ENCODE data around the gene MYO1A. TPM values are rescaled to one million over a fixed set of nuclear protein-coding genes. Genes with fewer than 3 reads are reported as not detected.

The MYO1A gene
- total RNA-seq, 1 donor from 2014 or later: 0.27 TPM

DNA sequence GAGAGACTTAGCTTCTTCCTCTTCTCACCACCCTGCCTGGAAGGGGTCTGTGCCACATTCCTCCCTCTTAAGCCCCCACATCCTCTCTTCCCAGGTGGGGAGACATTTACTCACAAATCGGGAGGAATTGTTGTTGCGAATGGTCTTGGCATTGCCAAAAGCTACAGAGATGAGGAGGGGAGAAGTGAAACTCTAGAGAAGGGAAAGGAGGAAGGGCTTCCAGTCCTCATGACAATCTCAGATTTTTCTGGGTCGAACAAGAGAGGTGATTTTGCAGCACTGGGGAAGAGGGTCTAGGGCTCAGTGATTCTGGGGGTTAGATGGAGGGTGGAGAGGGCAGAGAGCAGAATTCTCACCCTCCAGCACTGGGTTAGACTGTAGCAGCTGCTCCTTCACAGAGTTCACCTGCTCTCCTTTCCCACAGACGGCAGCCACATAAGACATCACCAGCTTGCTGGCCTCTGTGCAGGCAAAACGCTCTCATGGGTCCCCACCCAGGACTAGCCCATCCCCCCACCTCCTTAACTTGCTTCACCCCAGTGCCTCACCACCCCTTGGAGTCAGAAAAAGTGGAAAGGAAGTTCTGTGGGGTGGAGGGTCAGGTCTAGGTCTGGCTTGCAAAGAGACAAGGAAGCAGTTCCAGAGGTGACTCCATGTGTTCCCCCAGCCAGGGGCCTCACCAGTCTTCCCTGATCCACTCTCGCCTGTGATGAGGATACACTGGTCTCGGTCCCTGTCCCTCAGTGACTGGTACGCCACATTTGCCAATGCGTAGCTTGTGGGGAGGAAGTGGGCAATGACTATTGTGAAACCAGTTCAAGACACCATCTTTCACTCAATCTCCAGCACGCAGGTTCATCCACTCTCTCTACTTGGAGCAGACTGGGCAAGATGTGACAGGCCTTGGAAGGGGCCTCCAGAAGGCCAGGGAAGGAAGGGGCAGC lies 2.7 kb downstream of the MYO1A start:
- no peaks in the 10 kb centered on the region for H3K4me1 Mint-ChIP-seq
- TF ChIP-seq, protein P1, sequence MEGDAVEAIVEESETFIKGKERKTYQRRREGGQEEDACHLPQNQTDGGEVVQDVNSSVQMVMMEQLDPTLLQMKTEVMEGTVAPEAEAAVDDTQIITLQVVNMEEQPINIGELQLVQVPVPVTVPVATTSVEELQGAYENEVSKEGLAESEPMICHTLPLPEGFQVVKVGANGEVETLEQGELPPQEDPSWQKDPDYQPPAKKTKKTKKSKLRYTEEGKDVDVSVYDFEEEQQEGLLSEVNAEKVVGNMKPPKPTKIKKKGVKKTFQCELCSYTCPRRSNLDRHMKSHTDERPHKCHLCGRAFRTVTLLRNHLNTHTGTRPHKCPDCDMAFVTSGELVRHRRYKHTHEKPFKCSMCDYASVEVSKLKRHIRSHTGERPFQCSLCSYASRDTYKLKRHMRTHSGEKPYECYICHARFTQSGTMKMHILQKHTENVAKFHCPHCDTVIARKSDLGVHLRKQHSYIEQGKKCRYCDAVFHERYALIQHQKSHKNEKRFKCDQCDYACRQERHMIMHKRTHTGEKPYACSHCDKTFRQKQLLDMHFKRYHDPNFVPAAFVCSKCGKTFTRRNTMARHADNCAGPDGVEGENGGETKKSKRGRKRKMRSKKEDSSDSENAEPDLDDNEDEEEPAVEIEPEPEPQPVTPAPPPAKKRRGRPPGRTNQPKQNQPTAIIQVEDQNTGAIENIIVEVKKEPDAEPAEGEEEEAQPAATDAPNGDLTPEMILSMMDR (IDR thresholded peaks at IDR 0.05; ENCODE audit: unreplicated experiment): no peak
- DNase-seq (ENCODE audit: low spot score in 2 of 2, unreplicated experiment in 2 of 2): no peak
- no peak overlapping the region for H3K27ac Mint-ChIP-seq
- peaks cover 69% of the 10 kb centered on the region for H3K27me3 Mint-ChIP-seq (ENCODE audit: low read depth)
- no peak overlapping the region for H3K4me3 Mint-ChIP-seq
- H3K9me3 Mint-ChIP-seq: no peaks in the 10 kb centered on the region
- H3K36me3 Mint-ChIP-seq: no peaks in the 10 kb centered on the region

- Mint-ChIP-seq H3K9me3 (no peaks in the 10 kb centered on the region), H3K27me3 (ENCODE audit: low read depth) (peaks cover 70% of the 10 kb centered on the region), H3K36me3 (no peaks in the 10 kb centered on the region)
These were observed 3.7 kb downstream of the MYO1A start for GRCh38 chr12:57046086-57046791.

GRCh38 chr12:57044889-57045288 lies 5.0 kb downstream of the MYO1A start:
- no peak for DNase-seq (ENCODE audit: low spot score in 2 of 2, unreplicated experiment in 2 of 2)
- Mint-ChIP-seq H3K9me3 (no peaks in the 10 kb centered on the region), H3K4me3 (no peak overlapping the region), H3K27me3 (ENCODE audit: low read depth) (peaks cover 68% of the 10 kb centered on the region), H3K27ac (no peak overlapping the region), H3K36me3 (no peaks in the 10 kb centered on the region), H3K4me1 (no peaks in the 10 kb centered on the region)
- TF ChIP-seq, protein P1 (IDR thresholded peaks at IDR 0.05; ENCODE audit: unreplicated experiment): no peak

More at GRCh38 chr12:57046086-57046791, 3.7 kb downstream of the MYO1A start:
- Mint-ChIP-seq H3K4me3 (no peak overlapping the region), H3K4me1 (no peaks in the 10 kb centered on the region), H3K27ac (no peak overlapping the region)
- DNase-seq (ENCODE audit: low spot score in 2 of 2, unreplicated experiment in 2 of 2): no peak
- TF ChIP-seq, protein P1 (IDR thresholded peaks at IDR 0.05; ENCODE audit: unreplicated experiment): no peak

- Mint-ChIP-seq H3K36me3 (no peaks in the 10 kb centered on the region), H3K4me3 (no peak overlapping the region), H3K27me3 (ENCODE audit: low read depth) (peaks cover 63% of the 10 kb centered on the region), H3K27ac (no peak overlapping the region), H3K9me3 (no peaks in the 10 kb centered on the region), H3K4me1 (no peaks in the 10 kb centered on the region)
- no peak for DNase-seq (ENCODE audit: low spot score in 2 of 2, unreplicated experiment in 2 of 2)
- TF ChIP-seq, protein P1 (IDR thresholded peaks at IDR 0.05; ENCODE audit: unreplicated experiment): no peak
These were observed 5.5 kb downstream of the MYO1A start for GRCh38 chr12:57044468-57044867.

- TF ChIP-seq, protein P1 (IDR thresholded peaks at IDR 0.05; ENCODE audit: unreplicated experiment): no peak
- Mint-ChIP-seq H3K36me3 (no peaks in the 10 kb centered on the region), H3K27me3 (ENCODE audit: low read depth) (peaks cover 51% of the 10 kb centered on the region), H3K4me3 (no peak overlapping the region), H3K27ac (no peak overlapping the region), H3K9me3 (no peaks in the 10 kb centered on the region), H3K4me1 (no peaks in the 10 kb centered on the region)
- no peak for DNase-seq (ENCODE audit: low spot score in 2 of 2, unreplicated experiment in 2 of 2)
These were observed 7.2 kb downstream of the MYO1A start for GRCh38 chr12:57042695-57043094.
